ENCODE data around the gene KLHL29.

KLHL29 gene

DNA sequence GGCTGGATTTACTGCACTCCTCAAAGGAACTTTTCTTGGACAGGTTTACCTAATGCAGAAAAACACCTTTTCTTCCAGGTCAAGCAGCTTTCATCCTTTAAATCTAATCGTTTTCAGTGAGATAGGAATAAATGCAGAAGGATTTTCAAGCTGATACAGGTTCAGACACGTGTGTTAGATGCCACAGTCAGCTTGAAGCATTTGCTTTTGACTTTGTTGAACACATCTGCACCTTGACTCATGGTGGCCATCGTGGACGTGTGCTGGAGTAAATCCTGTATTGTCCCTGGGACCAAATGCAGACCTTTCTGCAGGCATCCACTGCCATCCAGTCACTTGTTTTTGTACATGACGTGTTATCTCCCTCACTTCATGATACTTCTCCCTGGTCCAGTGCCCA, 61.9 kb downstream of the KLHL29 start:
- in situ Hi-C loops (cut with HindIII; ENCODE audit: low sequenced_read_pairs): no loop called here

DNA sequence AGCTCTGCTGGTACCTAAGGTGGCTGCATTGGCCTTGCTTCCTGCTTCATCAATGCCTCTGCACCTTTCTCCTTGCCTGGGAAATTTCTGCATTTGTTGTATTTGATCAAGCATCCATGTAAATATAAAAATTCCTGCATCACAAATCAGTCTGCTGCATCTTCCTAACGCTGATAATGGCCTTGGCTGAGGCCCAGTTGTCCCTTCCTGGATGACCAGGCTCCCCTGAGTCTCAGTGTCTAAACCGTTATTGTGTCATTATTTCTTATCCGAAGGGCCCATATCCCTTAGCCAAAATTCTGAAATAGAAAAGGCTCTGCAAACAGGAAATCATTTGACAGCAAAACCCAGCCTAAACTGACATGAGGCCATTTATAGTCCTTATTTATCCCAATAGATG, 62.4 kb downstream of the KLHL29 start:
- in situ Hi-C loops (cut with HindIII; ENCODE audit: low sequenced_read_pairs): no loop called here

- in situ Hi-C loops (cut with HindIII; ENCODE audit: low sequenced_read_pairs): no loop called here
Observed at GRCh38 chr2:23448906-23449305, 63.9 kb downstream of the KLHL29 start.

DNA sequence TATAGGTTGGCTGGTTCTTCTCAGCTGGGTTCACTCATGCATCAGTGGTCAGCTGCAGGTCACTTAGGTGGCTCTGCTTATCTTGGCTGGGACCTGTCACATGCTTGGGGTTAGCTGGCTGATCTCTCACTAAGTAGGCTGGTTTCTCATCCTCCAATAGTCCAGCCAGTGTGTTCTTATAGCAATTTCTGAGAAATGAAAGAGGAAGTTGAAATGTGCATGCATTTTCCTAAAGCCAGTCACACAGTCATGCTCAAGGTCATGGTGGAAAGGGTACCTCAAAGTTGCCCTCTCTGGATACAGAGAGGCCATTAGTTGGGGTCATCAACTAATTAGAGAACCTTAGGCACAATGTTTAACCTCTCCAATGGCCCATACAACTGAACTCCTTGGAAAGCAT, 64.4 kb downstream of the KLHL29 start:
- in situ Hi-C loops (cut with HindIII; ENCODE audit: low sequenced_read_pairs): no loop called here

DNA sequence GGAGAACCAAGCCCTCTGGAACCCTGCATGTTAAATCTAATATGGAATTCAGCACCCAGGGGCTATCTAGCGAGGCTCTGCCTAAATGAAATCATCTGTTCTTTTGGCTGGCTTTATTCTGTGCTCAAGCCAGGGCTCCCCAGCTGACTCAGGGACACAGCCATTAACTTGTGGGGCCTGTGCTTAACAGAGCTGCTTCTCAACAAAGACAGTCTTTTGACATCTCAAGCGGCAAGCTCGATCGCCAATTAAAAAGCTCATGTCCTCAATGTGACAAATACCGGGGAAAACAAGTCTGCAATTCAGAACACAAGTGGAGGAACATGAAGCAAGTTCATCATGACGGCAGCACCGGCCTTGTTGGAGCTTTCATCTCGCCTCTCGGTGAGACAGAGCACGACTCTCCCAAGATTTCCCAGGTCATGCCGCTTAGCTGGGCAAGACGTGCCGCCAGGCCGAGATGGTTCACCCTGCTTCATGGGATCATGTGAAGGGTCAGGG, 64.9 kb downstream of the KLHL29 start:
- in situ Hi-C loops (cut with HindIII; ENCODE audit: low sequenced_read_pairs): no loop called here

DNA sequence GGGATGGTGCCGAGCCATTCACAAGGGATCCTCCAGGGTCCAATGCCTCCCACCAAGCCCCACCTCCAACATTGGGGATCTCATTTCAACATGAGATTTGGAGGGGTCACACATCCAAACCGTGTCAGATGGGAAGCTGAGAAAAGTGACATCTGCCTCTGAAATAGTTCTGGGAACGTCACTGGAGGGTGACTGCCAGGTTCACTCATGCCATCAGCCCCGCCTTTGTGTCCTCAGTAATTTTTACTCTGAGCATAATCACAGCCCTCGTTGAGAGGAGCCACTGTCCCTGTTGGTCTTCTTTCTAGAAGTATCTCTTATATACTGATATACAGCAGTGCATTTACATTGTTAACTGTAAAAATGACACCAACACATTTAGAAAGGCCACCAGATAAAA, 67.4 kb downstream of the KLHL29 start:
- in situ Hi-C loops (cut with HindIII; ENCODE audit: low sequenced_read_pairs): no loop called here

DNA sequence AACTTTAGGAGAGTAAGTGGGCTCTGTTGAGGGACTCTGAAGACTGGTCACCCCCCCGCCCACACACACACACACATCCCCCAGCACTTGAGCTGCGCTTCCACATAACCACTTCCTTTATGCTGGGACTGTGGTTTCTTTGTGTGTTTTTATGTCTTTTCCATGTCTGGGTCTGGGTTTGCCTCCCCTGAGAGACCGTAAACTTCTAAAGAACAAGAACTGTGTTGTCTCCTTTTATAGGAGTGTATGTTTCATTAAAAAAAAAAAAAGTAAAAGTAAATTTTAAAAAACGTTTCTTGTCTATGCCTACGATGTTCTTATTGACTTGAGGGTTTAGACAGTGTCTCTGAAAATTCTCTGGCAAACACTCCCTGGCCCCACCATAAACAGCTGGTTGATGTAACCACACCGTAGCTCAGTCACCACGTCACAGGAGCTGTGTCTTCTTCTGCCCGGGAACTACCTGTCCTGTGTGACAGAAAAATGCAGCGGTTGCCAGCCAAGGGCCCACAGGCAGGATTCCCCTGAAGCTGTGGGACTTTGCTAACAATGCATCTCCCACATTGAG, 68.0 kb downstream of the KLHL29 start:
- in situ Hi-C loops (cut with HindIII; ENCODE audit: low sequenced_read_pairs): no loop called here

- in situ Hi-C loops (cut with HindIII; ENCODE audit: low sequenced_read_pairs): no loop called here
Observed at GRCh38 chr2:23453432-23453831, 68.5 kb downstream of the KLHL29 start.

DNA sequence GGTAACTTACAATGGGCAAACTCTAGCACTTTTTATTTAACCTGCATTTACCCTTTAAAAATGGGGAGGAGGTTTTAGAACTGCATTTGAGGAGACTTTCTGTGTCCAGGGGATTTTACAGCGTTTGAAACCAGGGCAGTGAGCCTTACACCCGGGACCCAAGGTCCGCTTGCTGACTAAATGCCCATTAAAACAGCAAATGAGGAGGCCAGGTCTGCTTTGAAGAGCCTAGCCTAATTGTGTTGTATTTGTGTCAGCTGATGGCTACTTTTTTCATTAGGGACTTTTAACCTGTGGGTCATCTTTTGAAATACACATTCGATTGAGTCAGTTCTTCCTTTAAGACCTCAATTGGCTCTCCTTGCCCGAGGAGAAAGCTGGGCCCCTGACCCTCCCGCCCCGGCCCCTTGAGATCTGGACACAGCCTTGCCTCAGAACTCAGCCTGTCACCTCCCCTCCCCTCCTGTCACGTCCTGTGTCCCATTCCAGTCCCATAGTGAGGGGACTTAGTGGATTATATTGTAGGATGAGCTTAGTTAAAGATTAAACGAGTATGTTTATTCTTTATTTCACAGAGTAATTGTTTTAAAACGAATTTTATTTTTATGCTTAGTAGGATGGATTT, 69.0 kb downstream of the KLHL29 start:
- in situ Hi-C loops (cut with HindIII; ENCODE audit: low sequenced_read_pairs): no loop called here

- in situ Hi-C loops (cut with HindIII; ENCODE audit: low sequenced_read_pairs): no loop called here
Observed at GRCh38 chr2:23454501-23455120, 69.6 kb downstream of the KLHL29 start.

DNA sequence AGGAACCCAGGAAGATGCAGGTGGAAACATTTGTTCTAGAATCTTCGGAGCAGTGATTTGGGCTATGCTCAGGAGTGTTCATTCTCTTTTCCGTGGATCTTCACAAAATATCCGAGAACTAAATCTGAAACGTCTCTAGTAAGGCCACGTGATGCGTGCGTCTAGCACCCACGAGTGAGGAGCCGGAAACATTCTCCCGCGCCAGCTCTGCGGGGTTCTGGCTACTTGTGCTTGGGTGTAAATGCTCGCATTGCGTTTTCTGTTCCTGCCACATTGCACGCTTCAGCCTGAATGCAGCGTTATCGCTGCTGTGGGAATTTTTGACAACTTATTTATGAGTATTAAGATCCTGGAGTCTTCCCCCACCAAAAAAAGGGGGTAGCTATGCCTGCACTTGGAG, 71.4 kb downstream of the KLHL29 start:
- in situ Hi-C loops (cut with HindIII; ENCODE audit: low sequenced_read_pairs): no loop called here

- in situ Hi-C loops (cut with HindIII; ENCODE audit: low sequenced_read_pairs): no loop called here
Observed at GRCh38 chr2:23456881-23457760, 72.1 kb downstream of the KLHL29 start.

DNA sequence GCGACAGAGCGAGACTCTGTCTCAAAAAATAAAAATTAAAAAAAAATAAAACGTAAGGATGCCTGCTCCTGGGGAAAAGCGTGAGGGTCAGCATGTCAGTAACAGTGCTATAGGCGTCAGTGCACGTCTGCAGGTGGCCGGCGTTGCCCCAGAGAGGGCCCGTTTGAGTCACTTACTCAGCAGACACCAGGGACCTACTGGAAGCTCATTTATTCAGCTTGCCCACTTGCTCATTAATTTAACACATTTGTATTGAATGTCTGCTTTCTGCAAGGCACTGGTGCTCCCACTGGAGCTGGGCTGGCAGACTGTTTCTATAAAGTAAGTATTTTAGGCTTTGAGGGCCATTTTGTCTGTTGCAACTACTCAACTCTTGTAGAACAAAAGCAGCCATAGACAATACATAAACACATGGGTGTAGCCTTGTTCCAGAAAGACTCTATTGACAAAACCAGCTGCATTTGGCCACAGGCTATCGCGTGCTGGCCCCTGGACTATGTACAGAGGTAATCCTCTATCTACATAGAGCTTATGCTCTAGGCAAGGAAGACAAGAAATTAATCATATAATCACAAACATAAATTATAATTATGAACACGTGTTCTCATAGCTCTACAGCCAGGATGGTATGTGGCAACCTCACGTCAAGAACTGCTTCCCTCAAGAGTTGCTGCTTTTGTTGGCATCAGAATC, 73.2 kb downstream of the KLHL29 start:
- in situ Hi-C loops (cut with HindIII; ENCODE audit: low sequenced_read_pairs): no loop called here

DNA sequence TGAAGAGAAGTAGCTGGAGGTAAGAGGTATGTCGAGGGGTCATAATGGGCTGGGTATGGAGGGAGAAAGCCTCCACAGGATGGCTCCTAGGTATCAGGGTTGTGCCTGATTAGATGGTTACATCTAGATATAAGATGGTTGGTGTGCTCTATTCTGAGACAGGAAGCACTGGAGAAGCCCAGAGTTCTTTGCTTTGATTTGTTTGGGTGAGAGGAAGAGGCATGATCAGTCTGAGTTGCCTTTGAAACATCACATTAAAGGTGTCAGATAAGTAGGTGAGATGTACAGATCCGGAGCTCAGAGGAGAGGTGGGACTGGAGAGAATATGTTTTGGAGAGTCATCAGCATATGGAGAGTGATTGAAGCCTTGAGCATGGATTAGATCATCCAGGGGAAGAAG, 74.1 kb downstream of the KLHL29 start:
- in situ Hi-C loops (cut with HindIII; ENCODE audit: low sequenced_read_pairs): no loop called here

- in situ Hi-C loops (cut with HindIII; ENCODE audit: low sequenced_read_pairs): no loop called here
Observed at GRCh38 chr2:23460228-23460627, 75.2 kb downstream of the KLHL29 start.

DNA sequence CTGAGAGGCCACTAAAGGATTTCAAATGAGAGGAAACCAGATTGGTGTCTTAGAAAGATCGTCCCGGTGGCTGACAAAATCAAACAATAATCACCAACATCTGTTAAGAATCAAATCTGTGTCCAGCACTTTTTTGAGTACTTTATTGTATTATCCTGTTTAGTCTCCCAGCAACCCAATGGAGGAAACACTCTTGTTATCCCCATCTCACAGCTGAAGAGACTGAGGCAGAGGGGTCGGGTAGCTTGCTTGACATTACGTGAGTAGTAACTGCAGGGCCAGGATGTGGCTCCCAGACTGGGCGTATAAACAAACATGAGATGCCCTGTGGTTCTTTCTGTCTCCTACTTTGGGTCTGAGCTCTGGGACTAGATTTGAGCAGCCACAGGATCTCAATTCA, 76.0 kb downstream of the KLHL29 start:
- in situ Hi-C loops (cut with HindIII; ENCODE audit: low sequenced_read_pairs): no loop called here

- in situ Hi-C loops (cut with HindIII; ENCODE audit: low sequenced_read_pairs): no loop called here
Observed at GRCh38 chr2:23464156-23464555, 79.2 kb downstream of the KLHL29 start.

GRCh38 chr2:23464905-23465537, 80.0 kb downstream of the KLHL29 start:
- in situ Hi-C loops (cut with HindIII; ENCODE audit: low sequenced_read_pairs): no loop called here

DNA sequence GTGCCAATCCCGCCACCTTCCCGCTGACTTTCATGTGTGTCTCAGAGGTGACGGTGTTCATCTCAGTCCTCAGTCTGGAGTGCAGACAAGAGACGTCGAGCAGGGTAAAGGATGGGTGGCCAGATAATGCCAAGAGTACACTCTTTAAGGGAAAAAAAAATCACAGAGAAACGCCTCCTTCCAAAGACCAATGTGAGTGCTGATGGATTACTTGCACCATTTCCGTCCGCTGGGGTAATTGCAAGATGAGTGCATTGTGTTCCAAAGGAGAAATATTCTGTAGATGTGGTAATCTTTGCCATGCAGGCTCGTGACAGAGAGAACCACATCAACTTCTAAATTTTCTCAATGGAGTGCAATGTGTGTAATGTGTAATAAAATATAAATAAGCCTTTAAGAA, 81.0 kb downstream of the KLHL29 start:
- in situ Hi-C loops (cut with HindIII; ENCODE audit: low sequenced_read_pairs): no loop called here

DNA sequence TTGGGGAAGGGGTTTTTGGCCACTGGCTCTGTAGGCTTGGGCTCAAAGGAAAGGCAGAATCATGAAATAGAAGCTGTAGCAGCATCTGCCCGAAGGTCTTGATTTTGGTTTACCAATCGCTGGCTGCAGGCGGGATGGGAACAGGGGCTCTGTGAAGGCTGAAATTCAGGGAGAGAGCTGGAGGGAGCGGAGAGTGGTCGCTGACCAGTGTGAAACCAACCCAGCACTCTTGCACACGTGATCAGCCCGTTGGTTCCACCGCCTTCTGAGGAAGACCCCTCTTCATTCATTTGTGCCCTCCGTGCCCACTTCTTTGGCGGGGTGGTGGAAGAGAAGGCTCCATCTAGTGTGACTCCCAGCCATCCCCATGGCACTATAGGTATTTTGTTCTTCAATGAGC, 82.6 kb downstream of the KLHL29 start:
- in situ Hi-C loops (cut with HindIII; ENCODE audit: low sequenced_read_pairs): no loop called here
